Lung (tissue), 12 donors: ENCODE results near the gene SH3PXD2B. TPM values are rescaled to one million over a fixed set of nuclear protein-coding genes. Genes with fewer than 3 reads are reported as not detected.

Experiments
- ATAC-seq: fragments of 200-7000 bp; cut with Tn5 transposase; one replicate; pipeline ENCODE4 v1.9.1; 2020; ENCODE audit warnings: moderate number of reproducible peaks; ENCODE audit not compliant: insufficient read depth, low FRiP score
- DNase-seq, 3 donors: peaks; one replicate each; pipeline ENCODE4 v3.0.0-alpha.2; 2013 to 2017
- H3K27ac ChIP-seq, 2 donors: one replicate each; pipeline ENCODE4 v1.5.1; 2013; ENCODE audit warnings: mild to moderate bottlenecking in 2 of 2, moderate library complexity in 2 of 2, control low read depth in 1 of 2, inconsistent platforms in 1 of 2, low read depth in 1 of 2, low read length in 1 of 2
- H3K27me3 ChIP-seq, 3 donors: one replicate each; pipeline ENCODE4 v1.5.1; 2013; ENCODE audit warnings: low read length in 2 of 3; ENCODE audit not compliant: control insufficient read depth in 3 of 3, insufficient read depth in 3 of 3
- H3K36me3 ChIP-seq, 4 donors: one replicate each; pipeline ENCODE4 v1.5.1; 2013; ENCODE audit warnings: low read length in 4 of 4, mild to moderate bottlenecking in 1 of 4, moderate library complexity in 1 of 4; ENCODE audit not compliant: control insufficient read depth in 4 of 4, insufficient read depth in 4 of 4
- H3K4me1 ChIP-seq, 5 donors: one replicate each; pipeline ENCODE4 v1.5.1; 2013; ENCODE audit warnings: low read length in 5 of 5, mild to moderate bottlenecking in 2 of 5, moderate library complexity in 1 of 5; ENCODE audit not compliant: control insufficient read depth in 5 of 5, insufficient read depth in 5 of 5
- H3K4me3 ChIP-seq: one replicate; pipeline ENCODE4 v1.5.1; 2013; ENCODE audit warnings: mild to moderate bottlenecking, control low read depth, moderate library complexity
- H3K9ac ChIP-seq, 2 donors: one replicate each; pipeline ENCODE4 v1.5.1; 2013; ENCODE audit warnings: low read length in 2 of 2, control low read depth in 1 of 2; ENCODE audit not compliant: insufficient read depth in 1 of 2
- H3K9me3 ChIP-seq, 4 donors: one replicate each; pipeline ENCODE4 v1.5.1; 2013; ENCODE audit warnings: low read length in 3 of 4, mild to moderate bottlenecking in 1 of 4, moderate library complexity in 1 of 4; ENCODE audit not compliant: control insufficient read depth in 4 of 4, insufficient read depth in 3 of 4
- WGBS, 2 donors: extraction: QIAGEN DNeasy Blood & Tissue Kit; methylation state at CpG; one replicate each; pipeline ENCODE4 v1.1.7; 2013; 5-methylcytosine and 5-hydroxymethylcytosine counted together
- polyA plus RNA-seq, 2 donors: library from polyadenylated mRNA; stranded (reverse); fragments of 200-250 nt; gene quantifications; one replicate each; pipeline ENCODE4 v1.2.1, GENCODE V29; 2013
- total RNA-seq, 2 donors: library from RNA; depleted of rRNA in 1 of 2; stranded (reverse); fragments of >200 nt in 1 of 2; gene quantifications; one replicate each; pipeline ENCODE4 v1.2.1, GENCODE V29; 2014 to 2021
- TF ChIP-seq, protein P1 (sequence below): IDR thresholded peaks from 2 replicates; pipeline ENCODE4 v1.5.1; 2012; ENCODE audit warnings: mild to moderate bottlenecking; ENCODE audit errors: control extremely low read depth, extremely low read depth
- donor health status: control.
- donor health status: control.
- donor health status: Bipolar disorder and iron deficiency.
- donor health status: healthy.
- donor health status: DM: yes; HTN: yes; CAD: no.

The SH3PXD2B gene
- total and polyA plus RNA-seq, 4 donors: 8.0 to 56.0 (median 21.4) TPM

DNA sequence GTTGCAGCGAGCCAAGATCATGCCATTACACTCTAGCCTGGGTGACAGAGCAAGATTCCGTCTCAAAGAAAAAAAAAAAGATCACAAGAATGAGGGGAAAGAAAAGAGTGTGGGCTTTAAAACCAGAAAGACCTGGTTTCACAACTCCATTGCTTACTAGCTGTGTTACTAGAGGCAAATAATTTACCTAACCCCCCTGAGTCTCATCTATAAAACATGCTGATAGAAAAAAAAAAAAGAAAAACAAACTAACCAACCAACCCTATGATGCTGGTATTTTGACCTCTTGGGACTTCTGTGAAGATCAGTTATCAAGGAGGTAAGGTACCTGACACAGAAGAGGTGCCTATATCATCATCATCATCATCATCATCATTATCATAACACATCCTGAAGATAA lies 110.6 kb downstream of the SH3PXD2B start:
- Histone ChIP-seq H3K4me3 (no peak overlapping the region), H3K9me3 (no peaks in the 10 kb centered on the region), H3K27ac (no peak overlapping the region), H3K9ac (no peak overlapping the region), H3K27me3 (no peaks in the 10 kb centered on the region), H3K4me1 (no peaks in the 10 kb centered on the region), H3K36me3 (peaks cover 0 to 32% (median 29%) of the 10 kb centered on the region in 4 donors)
- ATAC-seq (no peak), DNase-seq (no peak)
- TF ChIP-seq, protein P1, sequence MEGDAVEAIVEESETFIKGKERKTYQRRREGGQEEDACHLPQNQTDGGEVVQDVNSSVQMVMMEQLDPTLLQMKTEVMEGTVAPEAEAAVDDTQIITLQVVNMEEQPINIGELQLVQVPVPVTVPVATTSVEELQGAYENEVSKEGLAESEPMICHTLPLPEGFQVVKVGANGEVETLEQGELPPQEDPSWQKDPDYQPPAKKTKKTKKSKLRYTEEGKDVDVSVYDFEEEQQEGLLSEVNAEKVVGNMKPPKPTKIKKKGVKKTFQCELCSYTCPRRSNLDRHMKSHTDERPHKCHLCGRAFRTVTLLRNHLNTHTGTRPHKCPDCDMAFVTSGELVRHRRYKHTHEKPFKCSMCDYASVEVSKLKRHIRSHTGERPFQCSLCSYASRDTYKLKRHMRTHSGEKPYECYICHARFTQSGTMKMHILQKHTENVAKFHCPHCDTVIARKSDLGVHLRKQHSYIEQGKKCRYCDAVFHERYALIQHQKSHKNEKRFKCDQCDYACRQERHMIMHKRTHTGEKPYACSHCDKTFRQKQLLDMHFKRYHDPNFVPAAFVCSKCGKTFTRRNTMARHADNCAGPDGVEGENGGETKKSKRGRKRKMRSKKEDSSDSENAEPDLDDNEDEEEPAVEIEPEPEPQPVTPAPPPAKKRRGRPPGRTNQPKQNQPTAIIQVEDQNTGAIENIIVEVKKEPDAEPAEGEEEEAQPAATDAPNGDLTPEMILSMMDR: no peak
- WGBS, 2 donors: 95 to 100% methylated on average over 2 of the region's 2 CpGs

DNA sequence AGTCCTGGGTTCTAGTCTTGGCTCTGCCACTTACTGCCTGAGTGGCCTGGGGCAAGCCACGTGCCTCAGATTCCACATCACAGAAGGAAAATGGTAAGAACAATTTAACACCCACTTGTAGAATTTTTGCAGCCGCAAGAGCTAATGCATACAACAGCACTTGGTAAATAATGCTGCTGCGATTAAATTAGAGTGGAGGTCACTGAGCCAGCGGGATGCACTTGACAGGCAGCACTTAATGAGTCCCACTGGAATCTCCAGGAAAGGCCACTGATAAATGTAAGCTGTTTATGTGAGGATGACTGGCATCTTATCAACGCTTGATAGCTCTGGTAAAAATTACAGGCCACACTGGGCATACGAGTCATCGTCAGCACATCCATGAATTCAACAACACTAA lies 111.4 kb downstream of the SH3PXD2B start:
- DNase-seq: no peak
- H3K36me3 ChIP-seq: peaks cover 0 to 38% (median 33%) of the 10 kb centered on the region in 4 donors
- 85 to 93% methylated on average over 7 of the region's 7 CpGs for WGBS, 2 donors
- TF ChIP-seq, protein P1: no peak
- no peaks in the 10 kb centered on the region for H3K9me3 ChIP-seq
- H3K9ac ChIP-seq: no peak overlapping the region
- no peak overlapping the region for H3K4me3 ChIP-seq
- no peaks in the 10 kb centered on the region for H3K4me1 ChIP-seq
- no peak for ATAC-seq
- no peaks in the 10 kb centered on the region for H3K27me3 ChIP-seq
- no peak overlapping the region for H3K27ac ChIP-seq

DNA sequence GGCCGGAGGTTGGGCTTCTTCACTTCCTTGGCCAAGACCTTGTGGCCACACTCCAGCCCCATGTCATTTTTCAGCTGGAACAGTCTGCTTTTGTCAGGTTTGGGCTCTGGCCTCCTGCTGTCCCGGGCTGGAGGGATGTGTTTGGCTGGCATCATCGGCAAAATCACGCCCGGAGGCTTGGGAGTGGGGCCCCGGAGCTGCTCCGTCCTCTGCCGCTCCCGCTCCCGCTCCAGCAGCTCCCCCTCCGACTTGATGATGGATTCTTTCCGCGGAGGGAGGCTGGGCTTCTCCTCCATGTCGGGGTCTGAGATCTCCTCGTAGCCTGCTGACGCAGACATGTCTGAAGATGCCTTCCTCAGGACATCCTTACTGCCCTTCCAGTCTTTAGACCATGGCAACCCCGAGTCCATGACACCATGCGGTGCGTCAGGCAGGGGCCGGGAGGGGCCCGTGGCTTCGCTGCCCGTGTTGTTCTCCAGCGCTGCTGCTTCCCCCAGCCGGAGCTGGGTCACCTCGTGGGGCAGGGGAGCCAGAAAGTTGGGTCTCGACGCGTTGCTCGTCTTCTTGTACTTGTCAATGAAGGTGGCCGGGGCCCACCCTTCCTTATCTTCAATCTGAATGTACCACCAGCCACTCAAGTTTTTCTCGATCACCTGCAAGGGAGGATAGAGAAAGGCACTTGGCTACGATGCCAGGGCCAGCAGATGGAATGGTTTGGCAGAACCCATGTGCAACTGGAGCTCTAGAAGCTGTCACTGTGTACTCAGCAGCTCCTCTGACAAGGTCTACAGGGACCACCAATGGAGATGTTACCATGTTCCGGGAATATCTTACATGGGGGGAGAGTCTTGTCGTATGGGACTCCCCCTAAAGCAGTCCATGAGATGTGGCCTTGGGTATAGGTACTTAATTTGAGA lies 114.8 kb downstream of the SH3PXD2B start:
- TF ChIP-seq, protein P1: no peak
- H3K9ac ChIP-seq: no peak overlapping the region
- H3K27me3 ChIP-seq: no peaks in the 10 kb centered on the region
- no peak for DNase-seq
- H3K27ac ChIP-seq: no peak overlapping the region
- no peak for ATAC-seq
- no peaks in the 10 kb centered on the region for H3K4me1 ChIP-seq
- WGBS, 2 donors: 90 to 93% methylated on average over 35 of the region's 35 CpGs
- H3K4me3 ChIP-seq: no peak overlapping the region
- peaks cover 0 to 28% (median 25%) of the 10 kb centered on the region in 4 donors for H3K36me3 ChIP-seq
- no peaks in the 10 kb centered on the region for H3K9me3 ChIP-seq
